Neural cell (in vitro differentiated cells): ENCODE measurements around the gene PROZ. TPM values are rescaled to one million over a fixed set of nuclear protein-coding genes. Genes with fewer than 3 reads are reported as not detected.

Source experiments
- H2AFZ ChIP-seq: fragments of 200-600, 300-800 bp; sonication (generic), shearing (Covaris generic); 2 replicates; pipeline ENCODE4 v1.6.0; 2014; ENCODE audit warnings: low read depth, mild to moderate bottlenecking, antibody characterized with exemption, low read length, moderate library complexity
- H3F3A ChIP-seq: fragments of 200-600 bp; shearing (Covaris generic); 2 replicates; pipeline ENCODE4 v1.6.1; 2016; ENCODE audit warnings: mild to moderate bottlenecking, moderate library complexity, mixed read lengths, antibody characterized with exemption, low read length; ENCODE audit not compliant: insufficient read depth, poor library complexity, severe bottlenecking
- H3K27ac ChIP-seq: fragments of 200-600, 300-800 bp; sonication (generic), shearing (Covaris generic); 2 replicates; pipeline ENCODE4 v1.5.1; 2014; ENCODE audit warnings: mild to moderate bottlenecking, low read length, moderate library complexity
- H3K27me3 ChIP-seq: fragments of 300-800, 200-600 bp; sonication (generic), shearing (Covaris generic); 2 replicates; pipeline ENCODE4 v1.6.0; 2014; ENCODE audit warnings: mild to moderate bottlenecking, low read depth, low read length, moderate library complexity; ENCODE audit not compliant: insufficient read depth
- H3K36me3 ChIP-seq: fragments of 300-800, 200-600 bp; sonication (generic), shearing (Covaris generic); 2 replicates; pipeline ENCODE4 v1.5.1; 2014; ENCODE audit warnings: mild to moderate bottlenecking, antibody characterized with exemption, low read length, moderate library complexity; ENCODE audit not compliant: insufficient read depth
- H3K4me2 ChIP-seq: fragments of 300-800, 200-600 bp; sonication (generic), shearing (Covaris generic); 2 replicates; pipeline ENCODE4 v1.6.0; 2014; ENCODE audit warnings: mild to moderate bottlenecking, low read length
- H3K4me3 ChIP-seq: fragments of 300-800, 200-600 bp; sonication (generic), shearing (Covaris generic); 2 replicates; pipeline ENCODE4 v1.5.1; 2014; ENCODE audit warnings: mild to moderate bottlenecking, low read length, moderate library complexity
- H3K79me2 ChIP-seq: fragments of 200-600 bp; shearing (Covaris generic); replicated peaks from 2 replicates; pipeline ENCODE4 v1.6.0; 2014; ENCODE audit warnings: mild to moderate bottlenecking, low read length, moderate library complexity; ENCODE audit not compliant: insufficient read depth
- H3K9ac ChIP-seq: fragments of 300-800, 200-600 bp; sonication (generic), shearing (Covaris generic); 2 replicates; pipeline ENCODE4 v1.6.1; 2016; ENCODE audit warnings: mild to moderate bottlenecking, low read length, mixed read lengths
- H3K9me2 ChIP-seq: fragments of 200-600 bp; shearing (Covaris generic); 2 replicates; pipeline ENCODE4 v1.6.1; 2016; ENCODE audit warnings: mild to moderate bottlenecking, low read length, mixed read lengths; ENCODE audit not compliant: insufficient read depth
- H3K9me3 ChIP-seq: fragments of 200-600, 300-800 bp; sonication (generic), shearing (Covaris generic); 2 replicates; pipeline ENCODE4 v1.6.1; 2016; ENCODE audit warnings: mild to moderate bottlenecking, mixed run types, low read length, moderate library complexity, mixed read lengths
- H4K20me1 ChIP-seq: fragments of 200-600 bp; shearing (Covaris generic); 2 replicates; pipeline ENCODE4 v1.6.1; 2016; ENCODE audit warnings: mild to moderate bottlenecking, mixed run types; ENCODE audit not compliant: insufficient read depth
- CTCF ChIP-seq: fragments of 450-650 bp; IDR thresholded peaks from 2 replicates; pipeline ENCODE4 v1.5.1; 2014; ENCODE audit warnings: antibody characterized with exemption, mild to moderate bottlenecking, moderate library complexity; ENCODE audit not compliant: poor library complexity, severe bottlenecking
- EP300 ChIP-seq: fragments of 450-650 bp; conservative IDR thresholded peaks from 2 replicates; pipeline ENCODE4 v1.6.1; 2014; ENCODE audit warnings: antibody characterized with exemption, mild to moderate bottlenecking, moderate library complexity; ENCODE audit not compliant: poor library complexity, severe bottlenecking
- EZH2 ChIP-seq: fragments of 200-600, 300-800 bp; shearing (Covaris generic), sonication (generic); IDR thresholded peaks from 2 replicates; pipeline ENCODE4 v1.6.1; 2014; ENCODE audit warnings: antibody characterized with exemption, low read length, borderline replicate concordance, mild to moderate bottlenecking; ENCODE audit not compliant: insufficient read depth, poor library complexity, severe bottlenecking
- MXI1 ChIP-seq: fragments of 450-650 bp; conservative IDR thresholded peaks from 2 replicates; pipeline ENCODE4 v1.6.1; 2014; ENCODE audit warnings: antibody characterized with exemption, mild to moderate bottlenecking; ENCODE audit not compliant: poor library complexity, severe bottlenecking
- POLR2AphosphoS5 ChIP-seq: IDR thresholded peaks from 2 replicates; pipeline ENCODE4 v1.6.1; 2012
- RAD21 ChIP-seq: fragments of 450-650 bp; conservative IDR thresholded peaks from 2 replicates; pipeline ENCODE4 v1.6.1; 2014; ENCODE audit warnings: antibody characterized with exemption, mild to moderate bottlenecking, moderate library complexity
- REST ChIP-seq: IDR thresholded peaks from 2 replicates; pipeline ENCODE4 v1.6.1; 2012; ENCODE audit warnings: borderline replicate concordance
- SMC3 ChIP-seq: fragments of 450-650 bp; conservative IDR thresholded peaks from 2 replicates; pipeline ENCODE4 v1.6.1; 2014; ENCODE audit warnings: antibody characterized with exemption, mild to moderate bottlenecking, moderate library complexity; ENCODE audit not compliant: poor library complexity
- TAF1 ChIP-seq: IDR thresholded peaks from 2 replicates; pipeline ENCODE4 v1.6.1; 2012; ENCODE audit warnings: low read depth
- polyA plus RNA-seq: library from polyadenylated mRNA; depleted of rRNA; stranded (reverse); fragments of >200 nt; gene quantifications from 2 replicates; pipeline ENCODE4 v1.2.3, GENCODE V29; 2014

PROZ gene
- polyA plus RNA-seq, 1 donor from 2014 or later, result not detected

GRCh38 chr13:113121183-113121927 lies 37.1 kb upstream of the PROZ start:
- TF ChIP-seq MXI1 (no peak), RAD21 (no peak), EZH2 (no peak), POLR2AphosphoS5 (no peak), EP300 (no peak), REST (no peak), CTCF (no peak), SMC3 (no peak), TAF1 (no peak)
- Histone ChIP-seq H3K27ac (no peak overlapping the region), H4K20me1 (no peaks in the 10 kb centered on the region), H3K9ac (no peak overlapping the region), H2AFZ (no peak overlapping the region), H3K9me3 (no peaks in the 10 kb centered on the region), H3K9me2 (no peaks in the 10 kb centered on the region), H3F3A (no peaks in the 10 kb centered on the region), H3K27me3 (no peaks in the 10 kb centered on the region), H3K4me2 (no peak overlapping the region), H3K36me3 (no peaks in the 10 kb centered on the region), H3K4me3 (no peak overlapping the region), H3K79me2 (no peaks in the 10 kb centered on the region)

DNA sequence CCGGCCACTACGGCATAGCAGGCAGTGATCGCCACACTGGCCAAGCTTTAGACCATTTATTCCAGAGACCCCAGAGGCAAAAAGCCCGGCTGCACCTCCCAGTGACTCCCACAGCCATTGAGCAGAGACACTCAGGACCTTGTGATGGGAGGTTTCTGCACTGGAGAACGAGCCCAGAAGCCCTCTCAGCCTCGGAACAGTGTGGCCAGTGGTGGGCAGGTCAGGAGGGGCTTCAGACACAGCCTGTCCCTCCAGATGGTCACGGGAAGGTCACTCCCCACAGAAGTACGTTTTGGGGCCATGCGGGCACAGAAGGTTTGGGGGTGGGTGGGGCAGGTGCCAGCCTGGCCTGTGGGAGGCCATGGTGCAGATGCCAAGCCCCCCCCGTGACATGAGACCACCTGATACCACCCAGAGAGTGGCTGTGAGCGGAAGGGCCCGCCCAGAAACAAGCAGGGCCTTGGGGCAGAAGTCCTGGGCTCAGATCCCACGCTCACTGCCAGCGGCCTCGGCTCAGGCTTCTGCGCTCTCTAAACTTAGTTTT lies 36.4 kb upstream of the PROZ start:
- no peaks in the 10 kb centered on the region for H3K36me3 ChIP-seq
- no peak overlapping the region for H3K4me3 ChIP-seq
- no peak overlapping the region for H3K4me2 ChIP-seq
- H3K9me3 ChIP-seq, result no peaks in the 10 kb centered on the region
- no peaks in the 10 kb centered on the region for H3F3A ChIP-seq
- TF ChIP-seq POLR2AphosphoS5 (no peak), CTCF (no peak), SMC3 (no peak), REST (no peak), RAD21 (no peak), MXI1 (no peak), EZH2 (no peak)
- H3K79me2 ChIP-seq, result no peaks in the 10 kb centered on the region
- H2AFZ ChIP-seq, result no peak overlapping the region
- H4K20me1 ChIP-seq, result no peaks in the 10 kb centered on the region
- no peaks in the 10 kb centered on the region for H3K9me2 ChIP-seq
- no peaks in the 10 kb centered on the region for H3K27me3 ChIP-seq
- H3K9ac ChIP-seq, result no peak overlapping the region
- H3K27ac ChIP-seq, result no peak overlapping the region
